Dermis blood vessel endothelial cell (primary cell): ENCODE results near the gene SAMHD1. TPM values are rescaled to one million over a fixed set of nuclear protein-coding genes. Genes with fewer than 3 reads are reported as not detected.

Experiments
- DNase-seq: peaks from one replicate; pipeline ENCODE4 v3.0.0; 2010
- total RNA-seq: library from RNA; depleted of rRNA; stranded (reverse); fragments of >200 nt; gene quantifications from 2 replicates; pipeline ENCODE4 v1.2.3, GENCODE V29; 2014

Gene SAMHD1
- total RNA-seq, 1 donor from 2014 or later, result 54.5 TPM

DNA sequence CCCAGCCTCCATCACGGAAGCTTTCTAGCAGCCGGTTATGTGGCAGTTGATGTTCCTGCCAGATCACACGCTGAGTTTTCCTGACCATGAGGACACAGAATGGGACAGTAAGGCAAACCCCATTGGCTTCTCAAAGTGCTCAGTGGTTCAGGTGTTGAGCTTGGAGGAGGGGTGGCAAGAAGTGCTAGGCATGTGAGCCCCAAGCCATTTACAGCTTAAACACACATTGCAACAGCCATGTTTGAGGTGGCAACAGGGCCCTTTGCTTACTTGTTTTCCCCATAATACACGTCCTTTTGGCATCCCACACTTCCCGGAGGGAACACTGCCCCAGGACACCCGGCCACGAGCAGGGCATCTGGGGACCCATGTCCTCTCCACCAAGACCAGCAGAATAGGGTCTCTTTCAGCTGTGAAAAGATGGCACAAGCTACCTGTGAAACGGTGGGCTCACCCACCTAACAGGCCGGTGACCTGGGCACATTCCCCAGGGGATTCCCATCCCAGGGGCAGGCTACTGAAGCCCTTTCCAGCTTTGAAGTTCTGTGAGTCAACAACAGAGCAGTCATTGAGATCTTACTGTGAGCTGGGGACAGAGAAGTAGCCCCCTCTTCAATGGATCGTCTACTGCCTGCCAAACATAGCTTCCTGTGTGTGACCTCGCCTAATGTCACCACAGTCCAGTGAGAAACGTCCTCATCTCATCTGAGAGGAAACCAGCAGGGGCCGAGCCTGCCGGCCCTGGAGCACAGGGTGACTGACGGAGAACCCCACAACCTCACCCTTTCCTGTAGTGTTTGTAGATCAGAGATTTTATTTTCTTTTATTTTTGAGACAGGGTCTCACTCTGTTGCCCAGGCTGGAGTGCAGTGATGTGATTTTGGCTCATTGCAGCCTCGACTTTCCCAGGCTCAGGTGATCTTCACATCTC lies 79.6 kb downstream of the SAMHD1 start:
- DNase-seq, result no peak

- no peak for DNase-seq
These were observed 84.6 kb downstream of the SAMHD1 start for GRCh38 chr20:36866681-36867495.

DNA sequence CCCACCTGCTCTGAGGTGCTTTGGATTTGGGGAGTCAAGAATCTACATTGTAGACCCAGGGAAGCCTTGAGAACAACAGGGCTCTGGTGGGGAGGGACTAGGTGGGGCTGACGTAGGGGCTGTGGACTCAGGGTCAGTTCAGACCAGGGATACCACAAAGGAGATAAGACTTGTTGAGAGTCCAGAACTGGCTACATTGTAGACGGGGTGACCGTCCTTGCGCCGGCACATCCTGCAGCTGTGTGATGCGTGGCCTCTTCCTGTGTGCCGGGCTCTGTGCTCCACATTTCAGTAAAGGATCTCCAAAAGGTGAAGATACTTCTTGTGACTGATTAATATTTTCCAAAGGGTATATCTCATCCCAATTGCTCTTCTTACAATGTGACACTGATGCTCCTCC lies 85.3 kb downstream of the SAMHD1 start:
- DNase-seq, result no peak

DNA sequence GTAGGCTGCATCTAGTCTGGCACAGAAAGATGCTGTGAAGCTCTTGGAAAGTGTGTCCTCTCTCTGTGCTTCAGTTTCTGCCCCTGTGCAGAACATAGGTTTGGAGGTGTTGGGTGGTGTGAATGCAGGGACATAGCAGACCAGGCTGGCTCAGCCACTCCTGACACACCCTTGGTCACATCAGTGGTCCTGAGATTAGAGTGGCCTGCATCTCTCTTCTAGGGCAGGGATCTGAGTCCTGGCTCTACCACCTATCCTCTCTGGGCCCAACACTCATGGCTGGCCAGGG lies 85.7 kb downstream of the SAMHD1 start:
- no peak for DNase-seq

GRCh38 chr20:36865076-36865860 lies 86.2 kb downstream of the SAMHD1 start:
- DNase-seq, result no peak

DNA sequence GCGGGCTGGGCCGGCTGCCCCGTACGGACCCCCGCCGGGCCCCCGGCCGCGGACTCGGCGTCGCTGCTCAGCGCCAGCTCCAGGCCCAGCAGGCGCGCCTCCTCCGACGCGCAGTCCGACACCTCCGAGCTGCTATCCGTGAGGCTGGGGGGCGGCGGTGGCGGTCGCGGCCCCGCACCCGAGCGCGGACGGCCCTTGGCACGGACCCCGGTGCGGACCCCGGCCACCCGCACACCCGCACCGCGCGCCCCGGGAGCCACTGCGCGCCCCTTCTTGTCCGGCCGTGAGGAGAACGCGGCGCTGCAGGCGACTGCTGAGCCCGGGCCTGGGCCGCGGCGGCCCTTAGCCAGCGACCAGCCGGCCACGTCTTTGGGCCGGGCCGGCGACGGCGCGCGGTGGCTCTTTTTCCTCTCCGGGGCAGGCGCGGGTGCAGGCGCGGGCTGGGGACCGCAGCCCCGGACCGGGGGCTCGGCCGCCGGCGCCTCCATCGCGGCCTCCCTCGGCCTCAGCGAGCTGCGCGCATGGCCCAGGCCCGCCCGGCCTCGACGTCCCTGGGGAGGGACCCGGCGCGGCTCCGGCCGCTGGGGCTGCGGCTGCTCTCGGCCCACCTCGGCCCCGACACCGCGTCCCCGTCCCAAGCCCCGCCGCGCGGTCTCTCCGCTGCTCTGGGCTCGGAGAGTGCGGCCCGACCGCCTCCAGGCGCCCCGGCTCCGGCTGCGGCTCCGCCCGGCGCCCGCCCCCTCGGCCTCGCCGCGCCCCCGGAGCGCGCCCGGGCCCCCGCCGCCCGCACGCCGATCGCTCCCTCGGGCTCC lies 88.4 kb downstream of the SAMHD1 start:
- DNase-seq, result no peak

- peak; percentile 61 for DNase-seq
These were observed 89.4 kb downstream of the SAMHD1 start for GRCh38 chr20:36861875-36862801.

- DNase-seq, result no peak
These were observed 90.0 kb downstream of the SAMHD1 start for GRCh38 chr20:36861625-36861874.

- DNase-seq, result no peak
These were observed 90.5 kb downstream of the SAMHD1 start for GRCh38 chr20:36860811-36861624.

DNA sequence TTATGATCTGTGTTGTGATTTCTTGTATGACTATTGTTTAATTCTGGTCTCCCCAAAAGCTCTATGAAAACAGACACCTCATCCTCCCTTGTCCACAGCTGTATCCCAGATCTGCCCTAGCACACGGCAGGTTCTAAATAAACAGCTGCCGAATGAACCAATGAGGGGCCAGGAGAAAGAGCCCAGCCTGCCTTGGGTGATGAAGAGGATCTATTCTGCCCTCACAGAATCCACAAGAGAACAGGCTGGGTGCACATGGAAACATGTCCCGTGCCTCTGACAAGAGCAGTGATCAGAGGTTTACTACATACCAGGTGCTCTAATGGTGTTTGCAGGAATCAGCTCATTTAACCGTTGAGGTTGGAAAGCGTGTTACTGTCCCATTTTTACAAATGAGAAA lies 91.2 kb downstream of the SAMHD1 start:
- no peak for DNase-seq

GRCh38 chr20:36859700-36860330 lies 91.7 kb downstream of the SAMHD1 start:
- DNase-seq, result no peak

DNA sequence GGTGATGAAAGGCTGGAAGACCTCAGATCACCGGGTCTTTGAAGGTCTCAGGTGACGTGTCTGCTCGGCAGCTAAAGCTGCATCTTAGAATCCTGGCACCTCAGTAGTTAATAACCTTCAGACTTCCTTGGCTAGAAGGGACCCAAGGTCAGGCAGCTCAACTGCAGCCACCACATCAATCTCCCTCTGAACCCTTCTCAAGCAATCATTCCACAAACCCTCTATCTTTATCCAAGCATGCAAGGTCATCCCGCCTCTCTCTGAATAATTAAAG lies 92.3 kb downstream of the SAMHD1 start:
- no peak for DNase-seq

DNA sequence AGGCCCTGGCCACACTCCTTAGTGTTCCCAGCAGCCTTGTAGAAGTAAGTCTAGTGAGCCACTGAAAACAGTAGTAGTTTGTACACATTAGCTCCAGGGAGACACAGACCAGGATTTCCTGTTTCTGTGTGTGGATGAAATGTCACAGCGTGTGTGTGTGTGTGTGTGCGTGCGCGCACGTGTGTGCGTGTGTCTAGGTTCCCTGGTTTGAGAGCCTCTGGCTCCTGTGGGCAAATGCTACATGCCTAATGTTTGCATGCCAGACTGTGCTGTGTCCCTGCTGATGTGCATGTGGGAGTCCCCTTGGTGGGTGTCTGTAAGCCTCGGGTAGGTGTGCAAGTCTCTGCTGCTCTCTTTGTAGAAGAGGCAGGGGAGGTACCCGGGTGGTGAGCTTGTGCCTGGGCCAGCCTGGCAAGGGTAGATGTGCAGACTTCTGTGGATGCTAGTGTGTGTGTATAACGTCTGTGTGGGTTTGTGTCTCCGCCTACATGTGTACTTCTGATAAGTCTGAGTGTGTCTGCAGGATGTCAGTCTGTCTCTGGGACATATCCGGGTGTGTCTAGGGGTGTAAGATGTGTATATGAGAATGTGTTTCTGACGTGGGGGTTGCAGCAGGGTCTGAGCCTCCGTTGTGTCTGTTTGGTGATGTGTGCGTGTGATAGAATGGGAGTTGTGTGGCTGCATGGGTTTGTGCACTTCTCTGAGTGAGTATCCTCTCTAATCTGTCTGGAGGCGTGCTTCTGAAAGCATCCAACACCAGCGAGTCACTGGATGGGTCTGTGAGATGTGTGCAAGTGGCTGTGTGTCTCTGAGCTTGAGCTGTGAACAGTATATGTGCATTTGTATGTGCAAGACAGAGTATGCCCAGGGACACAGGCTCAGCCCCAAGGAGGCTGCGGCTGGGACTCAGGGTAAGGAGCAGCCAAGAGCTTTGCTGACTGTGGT lies 94.5 kb downstream of the SAMHD1 start:
- peak; percentile 91 for DNase-seq

DNA sequence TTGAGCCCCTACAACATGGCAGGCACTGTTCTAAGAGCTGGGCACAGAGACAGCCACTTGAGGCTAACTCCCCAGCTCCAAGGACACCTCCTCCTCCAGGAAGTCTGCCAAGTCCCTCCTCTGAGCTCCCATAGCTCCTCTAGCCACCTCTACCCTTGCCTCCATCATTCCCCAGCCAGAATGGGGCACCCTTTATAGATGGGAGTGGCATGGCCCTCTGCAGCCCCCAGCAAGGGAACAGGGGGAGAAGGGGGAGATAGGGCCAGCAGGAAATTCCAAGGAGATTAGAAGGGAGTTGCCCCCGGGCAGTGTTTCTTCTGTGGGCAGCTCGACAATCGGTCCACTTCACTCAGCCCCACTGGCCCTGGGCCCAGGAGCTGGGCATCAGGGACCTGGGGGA lies 95.3 kb downstream of the SAMHD1 start:
- DNase-seq, result peak; percentile 33

DNA sequence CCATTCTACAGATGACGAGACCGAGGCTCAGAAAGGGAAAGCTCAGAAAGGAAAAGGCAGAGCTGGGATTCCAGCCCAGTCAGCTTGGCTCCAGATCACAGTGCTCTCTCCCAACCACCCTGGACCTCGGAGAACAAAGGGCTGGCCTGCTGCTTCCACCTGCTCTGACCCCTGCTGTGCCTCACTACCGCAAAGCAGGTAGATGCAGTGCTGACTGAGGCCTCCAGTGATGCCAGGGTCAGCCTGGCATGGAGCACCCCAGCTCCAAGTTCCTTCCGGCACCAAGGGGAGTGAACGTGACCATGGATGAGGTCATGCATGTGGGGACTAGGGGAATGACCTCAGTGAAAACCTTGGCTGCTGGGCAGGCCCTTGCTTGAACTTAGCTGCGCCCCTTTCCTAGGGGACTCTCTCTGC lies 96.3 kb downstream of the SAMHD1 start:
- no peak for DNase-seq

DNA sequence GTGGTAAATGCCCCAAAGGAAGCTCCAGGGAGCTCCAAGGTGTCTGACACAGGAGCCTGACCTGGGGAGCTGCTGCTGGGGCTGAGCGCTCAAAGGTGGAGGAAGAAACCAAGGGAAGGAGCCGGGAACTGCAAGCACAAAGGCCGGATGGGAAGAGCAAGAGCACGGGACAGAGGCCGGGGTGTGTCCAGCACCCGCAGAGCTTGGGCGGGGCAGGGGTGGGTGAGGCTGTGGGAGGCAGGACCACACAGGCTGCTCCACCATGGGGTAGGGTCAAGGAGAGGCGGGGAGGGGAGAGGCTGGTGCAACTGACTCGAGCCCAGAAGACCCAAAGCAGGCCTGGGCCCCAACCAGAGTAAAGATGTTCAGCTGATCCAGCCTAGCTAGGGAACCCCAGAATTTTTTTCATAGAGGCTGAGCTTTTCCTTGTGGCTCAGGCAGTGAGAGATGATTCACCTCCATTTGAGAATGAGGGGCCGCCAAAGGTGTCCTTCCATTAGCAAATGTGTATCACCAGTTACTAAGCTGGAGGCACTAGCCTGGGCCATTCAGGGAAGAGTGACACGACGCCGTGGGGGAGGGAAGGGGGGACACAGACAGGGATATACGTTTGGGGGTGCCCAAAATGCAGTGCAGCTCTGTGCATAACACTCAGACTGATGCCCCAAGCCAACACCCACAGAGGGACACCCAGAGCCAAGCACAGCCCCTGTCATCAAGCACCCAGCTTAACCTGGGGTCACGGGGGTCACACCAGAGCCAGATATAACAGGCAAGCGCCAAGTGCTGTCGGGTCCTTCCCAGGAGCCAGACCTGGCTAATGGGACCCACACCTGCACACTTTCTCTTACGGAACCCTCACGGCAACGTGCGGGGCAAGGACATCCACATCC lies 96.9 kb downstream of the SAMHD1 start:
- peak; percentile 41 for DNase-seq

- no peak for DNase-seq
These were observed 99.3 kb downstream of the SAMHD1 start for GRCh38 chr20:36852187-36852586.

DNA sequence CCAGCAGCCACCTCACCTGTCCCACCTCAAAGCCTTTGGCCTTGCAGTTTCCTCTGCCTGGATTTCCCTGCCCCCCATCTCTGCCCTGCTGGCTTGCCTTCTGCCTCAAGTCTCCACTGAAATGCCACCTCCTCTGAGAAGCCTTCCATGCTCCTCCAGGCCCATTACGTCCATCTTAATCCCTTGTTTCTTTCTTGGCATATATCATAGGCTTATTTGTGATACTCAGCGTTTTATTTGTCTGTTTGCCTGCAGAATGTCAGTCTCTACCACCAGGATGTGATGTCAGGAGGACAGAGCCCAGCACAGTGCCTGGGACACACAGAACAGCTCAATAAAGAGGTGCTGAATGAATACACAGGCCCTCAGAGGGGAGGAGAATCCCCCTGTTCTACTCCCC lies 100.0 kb downstream of the SAMHD1 start:
- DNase-seq, result no peak
